B cell (primary cell): Measurements from ENCODE around the gene PRR9.

Experiments
- EZH2 ChIP-seq: IDR thresholded peaks from 2 replicates; pipeline ENCODE4 v1.6.1; 2012; ENCODE audit warnings: borderline replicate concordance, low read depth, mild to moderate bottlenecking, moderate library complexity, low read length; ENCODE audit not compliant: insufficient read depth, poor library complexity, severe bottlenecking
- TF ChIP-seq, protein P1 (sequence below): fragments of 200-600 bp; IDR thresholded peaks from one replicate; pipeline ENCODE4 v1.8.0; 2022; ENCODE audit warnings: antibody characterized with exemption, mild to moderate bottlenecking

DNA sequence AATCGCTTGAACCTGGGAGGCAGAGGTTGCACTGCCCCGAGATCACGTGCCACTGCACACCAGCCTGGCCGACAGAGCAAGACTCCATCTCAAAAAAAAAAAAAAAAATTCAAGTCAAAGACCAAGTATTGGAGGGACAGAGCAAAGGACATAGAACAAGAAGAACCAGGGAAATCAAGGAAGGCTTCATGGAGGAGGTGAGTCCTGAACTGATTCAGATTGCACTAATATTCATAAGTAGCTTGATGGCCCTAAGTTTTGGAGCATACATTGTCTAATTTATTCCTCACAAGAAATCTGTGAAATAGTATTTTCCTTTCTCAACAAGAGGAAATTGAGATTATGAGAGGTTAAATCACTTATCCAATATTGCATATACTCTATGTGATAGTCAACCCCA, 3.9 kb upstream of the PRR9 start:
- TF ChIP-seq, protein P1, sequence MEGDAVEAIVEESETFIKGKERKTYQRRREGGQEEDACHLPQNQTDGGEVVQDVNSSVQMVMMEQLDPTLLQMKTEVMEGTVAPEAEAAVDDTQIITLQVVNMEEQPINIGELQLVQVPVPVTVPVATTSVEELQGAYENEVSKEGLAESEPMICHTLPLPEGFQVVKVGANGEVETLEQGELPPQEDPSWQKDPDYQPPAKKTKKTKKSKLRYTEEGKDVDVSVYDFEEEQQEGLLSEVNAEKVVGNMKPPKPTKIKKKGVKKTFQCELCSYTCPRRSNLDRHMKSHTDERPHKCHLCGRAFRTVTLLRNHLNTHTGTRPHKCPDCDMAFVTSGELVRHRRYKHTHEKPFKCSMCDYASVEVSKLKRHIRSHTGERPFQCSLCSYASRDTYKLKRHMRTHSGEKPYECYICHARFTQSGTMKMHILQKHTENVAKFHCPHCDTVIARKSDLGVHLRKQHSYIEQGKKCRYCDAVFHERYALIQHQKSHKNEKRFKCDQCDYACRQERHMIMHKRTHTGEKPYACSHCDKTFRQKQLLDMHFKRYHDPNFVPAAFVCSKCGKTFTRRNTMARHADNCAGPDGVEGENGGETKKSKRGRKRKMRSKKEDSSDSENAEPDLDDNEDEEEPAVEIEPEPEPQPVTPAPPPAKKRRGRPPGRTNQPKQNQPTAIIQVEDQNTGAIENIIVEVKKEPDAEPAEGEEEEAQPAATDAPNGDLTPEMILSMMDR, result no peak
- TF ChIP-seq EZH2, result no peak
